Measurements from ENCODE around the gene L3MBTL4.

GRCh38 chr18:6294148-6294784 lies 120.4 kb downstream of the L3MBTL4 start:
- no peak for TF ChIP-seq ZFX (IDR thresholded peaks at IDR 0.05)
- TF ChIP-seq ELF1 (IDR thresholded peaks at IDR 0.05; ENCODE audit: borderline replicate concordance, low read depth), result no peak
- TF ChIP-seq ATF3 (IDR thresholded peaks at IDR 0.05), result no peak
- no peak for TF ChIP-seq POLR2A (IDR thresholded peaks at IDR 0.05; ENCODE audit: borderline replicate concordance, extremely low read depth, insufficient read depth, insufficient read length)
- TF ChIP-seq, protein P1, sequence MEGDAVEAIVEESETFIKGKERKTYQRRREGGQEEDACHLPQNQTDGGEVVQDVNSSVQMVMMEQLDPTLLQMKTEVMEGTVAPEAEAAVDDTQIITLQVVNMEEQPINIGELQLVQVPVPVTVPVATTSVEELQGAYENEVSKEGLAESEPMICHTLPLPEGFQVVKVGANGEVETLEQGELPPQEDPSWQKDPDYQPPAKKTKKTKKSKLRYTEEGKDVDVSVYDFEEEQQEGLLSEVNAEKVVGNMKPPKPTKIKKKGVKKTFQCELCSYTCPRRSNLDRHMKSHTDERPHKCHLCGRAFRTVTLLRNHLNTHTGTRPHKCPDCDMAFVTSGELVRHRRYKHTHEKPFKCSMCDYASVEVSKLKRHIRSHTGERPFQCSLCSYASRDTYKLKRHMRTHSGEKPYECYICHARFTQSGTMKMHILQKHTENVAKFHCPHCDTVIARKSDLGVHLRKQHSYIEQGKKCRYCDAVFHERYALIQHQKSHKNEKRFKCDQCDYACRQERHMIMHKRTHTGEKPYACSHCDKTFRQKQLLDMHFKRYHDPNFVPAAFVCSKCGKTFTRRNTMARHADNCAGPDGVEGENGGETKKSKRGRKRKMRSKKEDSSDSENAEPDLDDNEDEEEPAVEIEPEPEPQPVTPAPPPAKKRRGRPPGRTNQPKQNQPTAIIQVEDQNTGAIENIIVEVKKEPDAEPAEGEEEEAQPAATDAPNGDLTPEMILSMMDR (IDR thresholded peaks at IDR 0.05 in 2 of 3, conservative IDR thresholded peaks at IDR 0.05 in 1 of 3; ENCODE audit: borderline replicate concordance in 1 of 3, insufficient read depth in 1 of 3, low read depth in 2 of 3, low read length in 2 of 3), result no peak
- TF ChIP-seq ZNF274 (IDR thresholded peaks at IDR 0.05; ENCODE audit: low read depth, low read length), result no peak
- no peak for TF ChIP-seq EZH2 (IDR thresholded peaks at IDR 0.05)
